22Rv1 (cell line): ENCODE data around the gene GUK1.

ENCODE experiments used
- ZFX ChIP-seq: fragments of 450-650 bp; IDR thresholded peaks from 2 replicates; pipeline ENCODE4 v1.6.1; 2017; ENCODE audit warnings: antibody characterized with exemption, borderline replicate concordance
- TF ChIP-seq, protein P1 (sequence below): fragments of 450-650 bp; IDR thresholded peaks from 2 replicates; pipeline ENCODE4 v1.5.1; 2017; ENCODE audit warnings: mild to moderate bottlenecking

DNA sequence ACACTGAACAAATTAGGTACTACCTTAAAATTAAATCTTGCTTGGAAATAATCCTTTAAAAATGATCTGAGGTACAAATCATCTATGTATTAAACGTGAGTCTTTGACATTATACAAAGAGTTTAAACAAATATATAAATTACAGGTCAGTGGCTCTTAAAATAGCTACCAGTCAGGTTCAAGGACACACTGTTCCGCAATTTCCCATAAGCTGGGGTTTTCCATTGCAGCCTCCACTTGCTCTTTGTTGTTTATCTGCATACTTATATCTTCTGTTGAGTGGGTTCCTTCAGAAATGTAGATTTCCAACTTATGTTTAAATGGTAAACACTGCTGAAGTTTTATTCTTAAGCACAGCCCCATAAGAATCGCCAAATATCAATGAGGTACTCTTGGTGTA lies 25.3 kb upstream of the GUK1 start:
- TF ChIP-seq, protein P1, sequence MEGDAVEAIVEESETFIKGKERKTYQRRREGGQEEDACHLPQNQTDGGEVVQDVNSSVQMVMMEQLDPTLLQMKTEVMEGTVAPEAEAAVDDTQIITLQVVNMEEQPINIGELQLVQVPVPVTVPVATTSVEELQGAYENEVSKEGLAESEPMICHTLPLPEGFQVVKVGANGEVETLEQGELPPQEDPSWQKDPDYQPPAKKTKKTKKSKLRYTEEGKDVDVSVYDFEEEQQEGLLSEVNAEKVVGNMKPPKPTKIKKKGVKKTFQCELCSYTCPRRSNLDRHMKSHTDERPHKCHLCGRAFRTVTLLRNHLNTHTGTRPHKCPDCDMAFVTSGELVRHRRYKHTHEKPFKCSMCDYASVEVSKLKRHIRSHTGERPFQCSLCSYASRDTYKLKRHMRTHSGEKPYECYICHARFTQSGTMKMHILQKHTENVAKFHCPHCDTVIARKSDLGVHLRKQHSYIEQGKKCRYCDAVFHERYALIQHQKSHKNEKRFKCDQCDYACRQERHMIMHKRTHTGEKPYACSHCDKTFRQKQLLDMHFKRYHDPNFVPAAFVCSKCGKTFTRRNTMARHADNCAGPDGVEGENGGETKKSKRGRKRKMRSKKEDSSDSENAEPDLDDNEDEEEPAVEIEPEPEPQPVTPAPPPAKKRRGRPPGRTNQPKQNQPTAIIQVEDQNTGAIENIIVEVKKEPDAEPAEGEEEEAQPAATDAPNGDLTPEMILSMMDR = no peak
- TF ChIP-seq ZFX = no peak
